Fibroblast of skin of scalp (primary cell): ENCODE measurements around the gene PLEKHM2.

Source experiments
- DNase-seq: peaks from one replicate; pipeline ENCODE4 v3.0.0-alpha.2; 2013

Gene PLEKHM2

GRCh38 chr1:15727021-15727420 lies 42.9 kb downstream of the PLEKHM2 start:
- DNase-seq = no peak

GRCh38 chr1:15727424-15727823 lies 43.3 kb downstream of the PLEKHM2 start:
- no peak for DNase-seq

GRCh38 chr1:15727866-15728534 lies 43.9 kb downstream of the PLEKHM2 start:
- no peak for DNase-seq

- DNase-seq = no peak
Measured at GRCh38 chr1:15728937-15729657, 45.0 kb downstream of the PLEKHM2 start.

- no peak for DNase-seq
Measured at GRCh38 chr1:15730423-15730822, 46.3 kb downstream of the PLEKHM2 start.

GRCh38 chr1:15730936-15731335 lies 46.8 kb downstream of the PLEKHM2 start:
- DNase-seq = no peak

GRCh38 chr1:15731735-15732685 lies 47.9 kb downstream of the PLEKHM2 start:
- no peak for DNase-seq

GRCh38 chr1:15732686-15733081 lies 48.6 kb downstream of the PLEKHM2 start:
- no peak for DNase-seq

- no peak for DNase-seq
Measured at GRCh38 chr1:15733218-15733725, 49.2 kb downstream of the PLEKHM2 start.

- no peak for DNase-seq
Measured at GRCh38 chr1:15733726-15734226, 49.7 kb downstream of the PLEKHM2 start.

GRCh38 chr1:15734296-15734695 lies 50.2 kb downstream of the PLEKHM2 start:
- no peak for DNase-seq

- DNase-seq = no peak
Measured at GRCh38 chr1:15734901-15735300, 50.8 kb downstream of the PLEKHM2 start.

GRCh38 chr1:15735304-15736037 lies 51.4 kb downstream of the PLEKHM2 start:
- DNase-seq = no peak

GRCh38 chr1:15736038-15736891 lies 52.1 kb downstream of the PLEKHM2 start, which contains the start of gene SLC25A34:
Gene SLC25A34, plus strand, starts transcription at chr1:15736258. Its CDS starts 228 bp downstream, at chr1:15736486.
- no peak for DNase-seq

- no peak for DNase-seq
Measured at GRCh38 chr1:15736892-15737261, 52.8 kb downstream of the PLEKHM2 start.

- no peak for DNase-seq
Measured at GRCh38 chr1:15737324-15738319, 53.5 kb downstream of the PLEKHM2 start.

- no peak for DNase-seq
Measured at GRCh38 chr1:15738416-15739113, 54.4 kb downstream of the PLEKHM2 start.

GRCh38 chr1:15739259-15739658 lies 55.1 kb downstream of the PLEKHM2 start:
- DNase-seq = no peak

GRCh38 chr1:15739745-15740144 lies 55.6 kb downstream of the PLEKHM2 start:
- DNase-seq = no peak
